Fibroblast of mammary gland (primary cell): ENCODE measurements around the gene KLRF2.

ENCODE experiments used
- DNase-seq: peaks from one replicate; pipeline ENCODE4 v3.0.0-alpha.2; 2010; ENCODE audit warnings: low read depth
- H3K4me3 ChIP-seq: 2 replicates; pipeline ENCODE4 v1.5.1; 2011; ENCODE audit warnings: low read depth, mild to moderate bottlenecking, low read length, moderate library complexity; ENCODE audit not compliant: control insufficient read depth
- TF ChIP-seq, protein P1 (sequence below): conservative IDR thresholded peaks from 2 replicates; pipeline ENCODE4 v1.5.1; 2011; ENCODE audit warnings: low read depth, low read length, inconsistent platforms; ENCODE audit not compliant: control insufficient read depth, insufficient read depth

The KLRF2 gene, protein sequence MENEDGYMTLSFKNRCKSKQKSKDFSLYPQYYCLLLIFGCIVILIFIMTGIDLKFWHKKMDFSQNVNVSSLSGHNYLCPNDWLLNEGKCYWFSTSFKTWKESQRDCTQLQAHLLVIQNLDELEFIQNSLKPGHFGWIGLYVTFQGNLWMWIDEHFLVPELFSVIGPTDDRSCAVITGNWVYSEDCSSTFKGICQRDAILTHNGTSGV

DNA sequence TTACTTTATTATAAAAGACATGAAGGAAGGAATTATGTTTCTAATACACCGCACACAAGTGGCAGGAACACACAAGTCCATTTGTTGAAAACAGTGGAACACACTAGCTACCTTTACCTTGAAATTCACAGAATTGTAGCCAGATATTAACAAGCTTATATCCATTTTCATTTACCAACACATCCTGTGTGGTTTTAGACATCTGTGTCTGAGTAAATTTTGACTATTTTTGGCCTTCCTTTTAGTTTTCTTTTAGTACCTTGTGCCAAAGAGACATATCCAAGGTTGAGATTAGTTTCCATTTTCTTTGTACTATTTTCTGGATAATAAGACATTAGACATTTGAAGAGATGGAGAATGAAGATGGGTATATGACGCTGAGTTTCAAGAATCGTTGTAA lies at the start of gene KLRF2:
Gene KLRF2, plus strand, starts transcription at position 244 of the 400 bp plus-strand sequence. Its CDS starts 107 bp downstream, at position 351.
- DNase-seq: no peak
- H3K4me3 ChIP-seq: no peak within 1 kb of the TSS
- TF ChIP-seq, protein P1, sequence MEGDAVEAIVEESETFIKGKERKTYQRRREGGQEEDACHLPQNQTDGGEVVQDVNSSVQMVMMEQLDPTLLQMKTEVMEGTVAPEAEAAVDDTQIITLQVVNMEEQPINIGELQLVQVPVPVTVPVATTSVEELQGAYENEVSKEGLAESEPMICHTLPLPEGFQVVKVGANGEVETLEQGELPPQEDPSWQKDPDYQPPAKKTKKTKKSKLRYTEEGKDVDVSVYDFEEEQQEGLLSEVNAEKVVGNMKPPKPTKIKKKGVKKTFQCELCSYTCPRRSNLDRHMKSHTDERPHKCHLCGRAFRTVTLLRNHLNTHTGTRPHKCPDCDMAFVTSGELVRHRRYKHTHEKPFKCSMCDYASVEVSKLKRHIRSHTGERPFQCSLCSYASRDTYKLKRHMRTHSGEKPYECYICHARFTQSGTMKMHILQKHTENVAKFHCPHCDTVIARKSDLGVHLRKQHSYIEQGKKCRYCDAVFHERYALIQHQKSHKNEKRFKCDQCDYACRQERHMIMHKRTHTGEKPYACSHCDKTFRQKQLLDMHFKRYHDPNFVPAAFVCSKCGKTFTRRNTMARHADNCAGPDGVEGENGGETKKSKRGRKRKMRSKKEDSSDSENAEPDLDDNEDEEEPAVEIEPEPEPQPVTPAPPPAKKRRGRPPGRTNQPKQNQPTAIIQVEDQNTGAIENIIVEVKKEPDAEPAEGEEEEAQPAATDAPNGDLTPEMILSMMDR: no peak

DNA sequence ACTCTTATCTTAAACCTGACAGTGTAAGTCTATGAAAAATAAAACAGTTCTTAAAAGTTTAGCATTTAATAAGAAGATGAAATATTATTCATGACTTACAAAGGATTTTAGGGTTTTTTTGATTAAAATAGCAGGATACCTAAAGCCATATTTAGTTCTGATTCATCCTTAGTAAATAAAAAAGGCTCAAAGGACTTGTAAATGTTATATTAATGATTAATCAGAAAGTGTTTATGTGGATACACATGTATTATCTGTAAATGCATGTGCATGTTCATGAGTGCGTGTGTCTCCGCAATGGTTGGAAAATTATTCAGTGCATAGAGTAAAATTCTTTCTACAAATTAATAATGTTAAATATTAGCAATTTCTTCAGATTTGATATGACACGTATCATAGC lies 49.6 kb upstream of the KLRF2 start:
- TF ChIP-seq, protein P1: no peak
- H3K4me3 ChIP-seq: no peak overlapping the region
- DNase-seq: no peak

DNA sequence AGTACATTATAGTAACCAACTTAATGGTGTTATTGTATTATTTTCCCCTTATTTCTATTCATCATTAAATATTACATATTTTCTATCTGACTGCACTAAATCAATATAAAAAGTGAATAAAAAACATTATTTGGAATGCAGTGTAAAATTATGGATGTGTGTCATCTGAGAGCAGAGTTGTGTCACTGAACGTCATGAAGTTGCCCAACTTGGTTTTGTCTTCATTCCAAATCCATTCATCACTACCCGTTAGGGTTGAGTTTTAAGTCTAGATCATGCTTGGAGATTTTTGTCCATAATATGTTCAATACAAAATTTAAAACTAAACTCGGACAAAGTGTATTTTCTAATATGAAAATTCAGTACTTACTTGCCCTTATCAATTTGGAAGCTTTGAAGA lies 37.9 kb upstream of the KLRF2 start:
- H3K4me3 ChIP-seq: no peak overlapping the region
- peak; percentile 56 for DNase-seq
- TF ChIP-seq, protein P1: no peak

DNA sequence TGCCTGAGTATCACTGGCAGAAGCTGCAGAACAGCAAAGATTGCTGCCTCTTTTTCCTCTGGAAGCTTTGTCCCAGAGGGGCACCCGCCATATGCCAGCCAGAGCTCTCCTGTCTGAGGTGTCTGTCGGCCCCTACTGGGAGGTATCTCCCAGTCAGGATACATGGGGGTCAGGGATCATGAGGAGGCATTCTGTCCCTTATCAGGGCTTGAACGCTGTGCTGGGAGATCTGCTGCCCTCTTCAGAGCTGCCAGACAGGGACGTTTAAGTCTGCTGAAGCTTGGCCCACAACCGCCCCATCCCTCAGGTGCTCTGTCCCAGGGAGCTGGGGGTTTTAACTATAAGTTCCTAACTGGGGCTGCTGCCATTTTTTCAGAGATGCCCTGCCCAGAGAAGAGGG lies 32.4 kb upstream of the KLRF2 start:
- DNase-seq: no peak
- TF ChIP-seq, protein P1: no peak
- H3K4me3 ChIP-seq: no peak overlapping the region

DNA sequence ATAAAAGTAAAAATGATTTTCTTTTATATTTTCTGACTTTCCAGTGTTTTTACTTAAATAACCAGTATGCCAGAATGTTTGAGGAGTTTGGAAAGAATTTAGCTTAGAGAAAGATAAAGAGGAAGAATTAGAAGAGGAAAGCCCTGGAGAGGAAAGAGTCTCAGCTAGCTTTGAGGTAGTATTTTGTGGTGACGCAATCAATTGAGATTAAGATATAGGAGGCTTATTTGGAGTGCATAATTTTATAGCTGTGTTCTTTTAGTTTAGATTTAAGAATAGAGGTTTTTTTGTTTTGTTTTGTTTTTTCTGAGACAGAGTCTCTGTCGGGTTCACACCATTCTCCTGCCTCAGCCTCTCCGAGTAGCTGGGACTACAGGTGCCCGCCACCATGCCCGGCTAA lies 30.2 kb upstream of the KLRF2 start:
- DNase-seq: no peak
- TF ChIP-seq, protein P1: no peak
- H3K4me3 ChIP-seq: no peak overlapping the region

DNA sequence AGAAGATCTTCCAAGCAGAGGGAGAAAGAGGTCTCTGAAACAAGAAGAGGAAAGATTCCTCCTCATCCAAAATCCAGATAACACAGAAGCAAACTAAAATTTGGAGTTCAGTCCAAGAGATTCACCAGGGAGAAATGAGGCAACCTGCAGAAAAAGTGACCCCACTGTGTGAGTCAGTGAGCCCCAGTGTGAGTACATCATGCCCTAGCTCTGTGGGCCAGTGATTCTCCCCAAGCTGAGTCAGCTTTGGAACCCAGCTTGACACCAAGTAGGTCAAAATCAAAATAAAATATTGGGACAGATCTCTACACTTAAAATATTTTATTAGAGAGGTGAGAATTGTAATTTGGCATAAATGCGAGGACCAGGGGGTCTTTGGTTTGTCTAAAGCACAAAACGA lies 29.4 kb upstream of the KLRF2 start:
- H3K4me3 ChIP-seq: no peak overlapping the region
- TF ChIP-seq, protein P1: no peak
- peak; percentile 32 for DNase-seq

DNA sequence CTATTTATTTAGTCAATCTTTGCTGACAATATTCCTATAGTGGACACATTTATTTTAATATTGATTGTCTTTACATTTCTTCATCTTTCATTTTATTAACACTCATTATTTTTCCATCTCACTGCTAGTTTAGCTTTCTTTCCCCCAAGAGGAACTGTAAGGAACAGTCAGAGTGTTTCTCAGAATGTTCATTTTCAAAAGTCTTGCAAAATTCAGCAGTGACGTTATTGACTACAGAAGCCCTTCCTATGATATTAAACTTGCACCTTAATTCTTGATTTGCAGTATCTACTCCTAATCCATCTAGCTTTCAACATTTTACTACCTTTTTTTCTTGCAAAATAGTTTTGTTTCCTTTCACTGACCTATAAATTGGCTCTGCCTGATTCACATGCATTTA lies 25.1 kb upstream of the KLRF2 start:
- H3K4me3 ChIP-seq: no peak overlapping the region
- TF ChIP-seq, protein P1: no peak
- no peak for DNase-seq
